Measurements from ENCODE around the gene PPP1R9A.
"Not testable (repeated sequence)": the region's sequence is repeated elsewhere in the genome, so short reads cannot be mapped to it uniquely, and the experiment has no call there.

Gene PPP1R9A

GRCh38 chr7:94980418-94981142 lies 73.2 kb downstream of the PPP1R9A start:
- DNase-seq, result no peak

- DNase-seq, result no peak
Observed at GRCh38 chr7:94995921-94996320, 88.5 kb downstream of the PPP1R9A start.

GRCh38 chr7:94996369-94996768 lies 89.0 kb downstream of the PPP1R9A start:
- no peak for DNase-seq

- DNase-seq, result no peak
Observed at GRCh38 chr7:94997547-94997946, 90.2 kb downstream of the PPP1R9A start.

GRCh38 chr7:94998266-94999068 lies 91.1 kb downstream of the PPP1R9A start:
- no peak for DNase-seq

- no peak for DNase-seq
Observed at GRCh38 chr7:94999069-94999351, 91.6 kb downstream of the PPP1R9A start.

GRCh38 chr7:94999601-95000000 lies 92.2 kb downstream of the PPP1R9A start:
- DNase-seq, result not testable (repeated sequence)

- DNase-seq, result no peak
Observed at GRCh38 chr7:95001258-95001657, 93.9 kb downstream of the PPP1R9A start.

- no peak for DNase-seq
Observed at GRCh38 chr7:95001815-95002561, 94.6 kb downstream of the PPP1R9A start.

GRCh38 chr7:95002775-95003174 lies 95.4 kb downstream of the PPP1R9A start:
- DNase-seq, result no peak

- no peak for DNase-seq
Observed at GRCh38 chr7:95004618-95005247, 97.3 kb downstream of the PPP1R9A start.

GRCh38 chr7:95006010-95006409 lies 98.6 kb downstream of the PPP1R9A start:
- no peak for DNase-seq

- not testable (repeated sequence) for DNase-seq
Observed at GRCh38 chr7:95008773-95009172, 101.4 kb downstream of the PPP1R9A start.

- DNase-seq, result no peak
Observed at GRCh38 chr7:95011146-95011928, 103.9 kb downstream of the PPP1R9A start.

GRCh38 chr7:95011995-95012394 lies 104.6 kb downstream of the PPP1R9A start:
- no peak for DNase-seq

- DNase-seq, result no peak
Observed at GRCh38 chr7:95018021-95018420, 110.6 kb downstream of the PPP1R9A start.

- no peak for DNase-seq
Observed at GRCh38 chr7:95026018-95026417, 118.6 kb downstream of the PPP1R9A start.

- no peak for DNase-seq
Observed at GRCh38 chr7:95026421-95027072, 119.2 kb downstream of the PPP1R9A start.

- DNase-seq, result no peak
Observed at GRCh38 chr7:95027234-95027872, 120.0 kb downstream of the PPP1R9A start.

- DNase-seq, result no peak
Observed at GRCh38 chr7:95028683-95029082, 121.3 kb downstream of the PPP1R9A start.

- DNase-seq, result no peak
Observed at GRCh38 chr7:95035295-95035694, 127.9 kb downstream of the PPP1R9A start.

Measured in NCI-H526 treated with DMSO at 0.1 percent for 48 hours (cell line).